GM12878 (cell line): ENCODE data around the gene RIC1. TPM values are rescaled to one million over a fixed set of nuclear protein-coding genes. Genes with fewer than 3 reads are reported as not detected.
A peak's percentile ranks its signal among the peaks of the same experiment; 100 is the strongest.

Experiments
- ATAC-seq: fragments of 200-7000 bp; cut with Tn5 transposase; 3 replicates; pipeline ENCODE4 v1.9.1; 2020; ENCODE audit warnings: mild to moderate bottlenecking, moderate library complexity
- BruUV-seq: library from RNA; stranded (reverse); fragments of 400-500 nt; replicated peaks from 2 replicates; lab custom pipeline; 2021; lab: Mats Ljungman, UMichigan
- CTCF ChIA-PET: fragments of 300-600 bp; sonication (Branson Sonifier 250); formaldehyde crosslinking; extraction: SDS; loops from one replicate; lab custom pipeline; 2021; ENCODE audit warnings: inconsistent platforms; lab: Yijun Ruan, JAX
- POLR2A ChIA-PET: fragments of 350-600 bp; formaldehyde crosslinking; extraction: SDS; loops from one replicate; lab custom pipeline; 2021; ENCODE audit warnings: inconsistent platforms; lab: Charles Lee
- RAD21 ChIA-PET: fragments of 300-600 bp; sonication (Branson Sonifier 250); formaldehyde crosslinking; loops from one replicate; lab custom pipeline; 2023; ENCODE audit warnings: antibody characterized with exemption; ENCODE audit not compliant: unreplicated experiment; lab: Charles Lee
- SMC1A ChIA-PET: fragments of 300-600 bp; sonication (Branson Sonifier 250); formaldehyde crosslinking; loops from one replicate; lab custom pipeline; 2023; ENCODE audit not compliant: unreplicated experiment, uncharacterized antibody; lab: Charles Lee
- DNase-seq: peaks from one replicate; pipeline ENCODE4 v3.0.0-alpha.2; 2011; ENCODE audit warnings: low read depth, low spot score
- FAIRE-seq: peaks from 3 replicates; lab custom pipeline; 2011; peaks lifted over from hg19 to GRCh38; lab: Jason Lieb, UNC
- H2AFZ ChIP-seq: 2 replicates; pipeline ENCODE4 v1.6.0; 2011; ENCODE audit warnings: low read depth, low read length, control low read depth; ENCODE audit not compliant: control insufficient read depth
- H3K27ac ChIP-seq: 2 replicates; pipeline ENCODE4 v1.5.1; 2011; ENCODE audit warnings: control low read depth; ENCODE audit not compliant: control insufficient read depth, insufficient read depth
- H3K27me3 ChIP-seq, 2 experiments: replicated peaks in 1 of 2; 2 replicates each; pipeline versions ENCODE4 v1.6.0 to v1.6.1; 2011; ENCODE audit warnings: low read length in 1 of 2; ENCODE audit not compliant: control insufficient read depth in 2 of 2, insufficient read depth in 2 of 2
- H3K36me3 ChIP-seq, 2 experiments: 2 replicates each; pipeline ENCODE4 v1.5.1; 2011; ENCODE audit warnings: low read length in 1 of 2; ENCODE audit not compliant: control insufficient read depth in 2 of 2, insufficient read depth in 2 of 2
- H3K4me1 ChIP-seq: 2 replicates; pipeline ENCODE4 v1.6.1; 2011; ENCODE audit warnings: mild to moderate bottlenecking, low read length, moderate library complexity, mixed read lengths; ENCODE audit not compliant: control insufficient read depth, insufficient read depth
- H3K4me2 ChIP-seq: 2 replicates; pipeline ENCODE4 v1.6.0; 2011; ENCODE audit warnings: control low read depth; ENCODE audit not compliant: control insufficient read depth, insufficient read depth
- H3K4me3 ChIP-seq: fragments of 200-600 bp; sonication (generic); 2 replicates; pipeline ENCODE4 v1.5.1; 2016
- H3K79me2 ChIP-seq: 2 replicates; pipeline ENCODE4 v1.6.0; 2011; ENCODE audit warnings: low read length; ENCODE audit not compliant: control insufficient read depth, insufficient read depth
- H3K9ac ChIP-seq: 2 replicates; pipeline ENCODE4 v1.8.0; 2011; ENCODE audit warnings: low read length, control low read depth, mixed read lengths; ENCODE audit not compliant: control insufficient read depth, insufficient read depth
- H3K9me3 ChIP-seq: replicated peaks from 3 replicates; pipeline ENCODE4 v1.5.1; 2011; ENCODE audit warnings: mild to moderate bottlenecking, low read length; ENCODE audit not compliant: control insufficient read depth, insufficient read depth
- H4K20me1 ChIP-seq: 2 replicates; pipeline ENCODE4 v1.6.0; 2011; ENCODE audit not compliant: control insufficient read depth, insufficient read depth
- ATF2 ChIP-seq: IDR thresholded peaks from 2 replicates; pipeline ENCODE4 v1.6.1; 2012; ENCODE audit warnings: low read length, inconsistent platforms
- HDAC6 ChIP-seq: fragments of 200-600 bp; sonication (generic); IDR thresholded peaks from one replicate; pipeline ENCODE4 v1.8.0; 2017; ENCODE audit warnings: antibody characterized with exemption; ENCODE audit not compliant: unreplicated experiment
- KDM1A ChIP-seq: fragments of 200-600 bp; sonication (generic); IDR thresholded peaks from 2 replicates; pipeline ENCODE4 v1.6.1; 2016; ENCODE audit warnings: borderline replicate concordance
- PAX5 ChIP-seq: IDR thresholded peaks from 2 replicates; pipeline ENCODE4 v1.6.1; 2011; ENCODE audit warnings: low read depth, low read length, borderline replicate concordance
- RELA ChIP-seq: fragments of 450-650 bp; IDR thresholded peaks from 2 replicates; pipeline ENCODE4 v1.8.0; 2014; ENCODE audit warnings: borderline replicate concordance; ENCODE audit not compliant: partially characterized antibody
- SIN3A ChIP-seq: IDR thresholded peaks from 2 replicates; pipeline ENCODE4 v1.6.1; 2012; ENCODE audit warnings: low read depth, low read length, improper control_type of control experiment
- SMARCA5 ChIP-seq: fragments of 450-650 bp; IDR thresholded peaks from 2 replicates; pipeline ENCODE4 v1.6.1; 2017; ENCODE audit warnings: mild to moderate bottlenecking
- WGBS: methylation state at CpG from one replicate; pipeline ENCODE4 v1.1.6; 2016; ENCODE audit warnings: low lambda C conversion rate; ENCODE audit not compliant: insufficient replicate concordance, insufficient coverage; ENCODE audit errors: missing lambda C conversion rate; 5-methylcytosine and 5-hydroxymethylcytosine counted together
- in situ Hi-C: fragments of 300-500 bp; cut with MboI; formaldehyde crosslinking; loops from 9 replicates; pipeline ENCODE4 v1.14.3; 2018; ENCODE audit warnings: mixed read lengths
- intact Hi-C: fragments of 100-400 bp; cut with micrococcal nuclease; formaldehyde crosslinking; loops from one replicate; pipeline ENCODE4 v1.14.2; 2022; ENCODE audit not compliant: unreplicated experiment
- polyA plus RNA-seq, 11 experiments: library from polyadenylated mRNA; depleted of rRNA in 4 of 11; unstranded in 6 of 11; stranded (reverse) in 5 of 11; fragments of >200 nt; fragmentation: Nextera tagmentation in 4 of 11; fragmentation: Illumina TruSeq in 1 of 11; extraction: Ambion mirVana in 4 of 11; extraction: Trizol in 1 of 11; gene quantifications; 1 replicate in 1 of 11; 2 replicates in 10 of 11; pipeline versions ENCODE4 v1.2.1 to v1.2.3, GENCODE V29; 2011 to 2016; ENCODE audit warnings: inconsistent platforms in 2 of 11, missing spikeins in 2 of 11, low read depth in 1 of 11
- total RNA-seq, 4 experiments: library from RNA; depleted of rRNA in 3 of 4; stranded (reverse); fragments of >200 nt in 3 of 4; fragmentation: Illumina TruSeq in 1 of 4; extraction: Trizol in 1 of 4; gene quantifications; 2 replicates each; pipeline versions ENCODE4 v1.2.1 to v1.2.3, GENCODE V29; 2013 to 2021
- TF ChIP-seq, protein P1 (sequence below): IDR thresholded peaks from 2 replicates; pipeline ENCODE4 v1.6.1; 2011; ENCODE audit warnings: borderline replicate concordance, low read depth, mild to moderate bottlenecking, moderate library complexity, mixed read lengths, low read length; ENCODE audit not compliant: insufficient read depth; ENCODE audit errors: extremely low read length
- TF ChIP-seq, protein P2 (sequence below): fragments of 450-650 bp; IDR thresholded peaks from 2 replicates; pipeline ENCODE4 v1.6.1; 2016; ENCODE audit warnings: mild to moderate bottlenecking

The RIC1 gene
- total and polyA plus RNA-seq, 10 of the 15 experiments (the other 5 are each of a cell fraction or from before 2014, with no cell fraction given), result 6.2 to 59.8 (median 33.3) TPM

DNA sequence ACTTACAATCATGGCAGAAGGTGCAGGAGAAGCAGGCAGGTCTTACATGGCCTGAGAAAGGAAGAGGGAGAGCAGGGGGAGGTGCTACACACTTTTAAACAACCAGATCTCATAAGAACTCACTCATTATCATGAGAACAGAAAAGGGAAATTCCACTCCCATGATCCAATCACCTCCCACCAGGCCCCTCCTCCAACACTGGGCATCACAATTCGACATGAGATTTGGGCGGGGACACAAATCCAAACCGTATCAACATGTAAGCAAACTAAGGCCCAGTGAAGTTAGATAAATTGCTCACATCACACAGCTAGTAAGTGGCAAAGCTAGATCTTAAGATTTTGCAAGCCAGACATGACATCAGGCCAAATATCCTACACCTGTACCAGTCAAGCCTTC is 48.3 kb upstream of the RIC1 start:
- ChIA-PET POLR2A (interaction anchor here (1.0 to 1.9 kb wide), 10 partner anchors 9 to 130 kb away, joined by 3 to 8 read pairs (median 3); partner anchors contain the start of genes CD274 and PDCD1LG2), SMC1A (interaction anchor here (1.0 to 3.9 kb wide), 12 partner anchors 9 to 130 kb away, joined by 3 to 18 read pairs (median 6); partner anchors contain the start of gene PDCD1LG2), CTCF (interaction anchor here (1.0 kb wide), 1 partner anchor 10 kb away, joined by 3 read pairs; no protein-coding TSS in a partner anchor), RAD21 (interaction anchor here (1.0 to 2.3 kb wide), 13 partner anchors 9 to 142 kb away, joined by 3 to 9 read pairs (median 4); partner anchors contain the start of gene PDCD1LG2)
- Histone ChIP-seq H3K9ac (no peak overlapping the region), H2AFZ (no peak overlapping the region), H3K27ac (peak overlapping the region; percentile 27), H3K36me3 (no peaks in the 10 kb centered on the region), H3K27me3 (no peaks in the 10 kb centered on the region), H3K9me3 (peaks cover 6% of the 10 kb centered on the region), H4K20me1 (no peaks in the 10 kb centered on the region), H3K4me3 (no peak overlapping the region), H3K79me2 (no peaks in the 10 kb centered on the region; the same call in none of the 2 replicates), H3K4me2 (no peak overlapping the region), H3K4me1 (peaks cover 36% of the 10 kb centered on the region)
- TF ChIP-seq, protein P1, sequence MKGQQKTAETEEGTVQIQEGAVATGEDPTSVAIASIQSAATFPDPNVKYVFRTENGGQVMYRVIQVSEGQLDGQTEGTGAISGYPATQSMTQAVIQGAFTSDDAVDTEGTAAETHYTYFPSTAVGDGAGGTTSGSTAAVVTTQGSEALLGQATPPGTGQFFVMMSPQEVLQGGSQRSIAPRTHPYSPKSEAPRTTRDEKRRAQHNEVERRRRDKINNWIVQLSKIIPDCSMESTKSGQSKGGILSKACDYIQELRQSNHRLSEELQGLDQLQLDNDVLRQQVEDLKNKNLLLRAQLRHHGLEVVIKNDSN, result no peak
- TF ChIP-seq, protein P2, sequence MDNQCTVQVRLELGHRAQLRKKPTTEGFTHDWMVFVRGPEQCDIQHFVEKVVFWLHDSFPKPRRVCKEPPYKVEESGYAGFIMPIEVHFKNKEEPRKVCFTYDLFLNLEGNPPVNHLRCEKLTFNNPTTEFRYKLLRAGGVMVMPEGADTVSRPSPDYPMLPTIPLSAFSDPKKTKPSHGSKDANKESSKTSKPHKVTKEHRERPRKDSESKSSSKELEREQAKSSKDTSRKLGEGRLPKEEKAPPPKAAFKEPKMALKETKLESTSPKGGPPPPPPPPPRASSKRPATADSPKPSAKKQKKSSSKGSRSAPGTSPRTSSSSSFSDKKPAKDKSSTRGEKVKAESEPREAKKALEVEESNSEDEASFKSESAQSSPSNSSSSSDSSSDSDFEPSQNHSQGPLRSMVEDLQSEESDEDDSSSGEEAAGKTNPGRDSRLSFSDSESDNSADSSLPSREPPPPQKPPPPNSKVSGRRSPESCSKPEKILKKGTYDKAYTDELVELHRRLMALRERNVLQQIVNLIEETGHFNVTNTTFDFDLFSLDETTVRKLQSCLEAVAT, result peak; percentile 51; the same call in 1 of the 2 replicates
- TF ChIP-seq RELA (peak; percentile 51), KDM1A (no peak), PAX5 (no peak), HDAC6 (no peak), SIN3A (no peak), SMARCA5 (no peak), ATF2 (no peak)
- BruUV-seq, result no TSS peak
- in situ Hi-C loops (no loop called here), intact Hi-C loops (no loop called here)
- FAIRE-seq (no peak), DNase-seq (no peak), ATAC-seq (no peak)
- 56% methylated on average over 3 of the region's 3 CpGs for WGBS
